Glomerular visceral epithelial cell (primary cell): ENCODE measurements around the gene C1orf174.

Experiments
- DNase-seq: peaks from one replicate; pipeline ENCODE4 v3.0.0-alpha.2; 2016; ENCODE audit errors: extremely low spot score

C1orf174 gene

DNA sequence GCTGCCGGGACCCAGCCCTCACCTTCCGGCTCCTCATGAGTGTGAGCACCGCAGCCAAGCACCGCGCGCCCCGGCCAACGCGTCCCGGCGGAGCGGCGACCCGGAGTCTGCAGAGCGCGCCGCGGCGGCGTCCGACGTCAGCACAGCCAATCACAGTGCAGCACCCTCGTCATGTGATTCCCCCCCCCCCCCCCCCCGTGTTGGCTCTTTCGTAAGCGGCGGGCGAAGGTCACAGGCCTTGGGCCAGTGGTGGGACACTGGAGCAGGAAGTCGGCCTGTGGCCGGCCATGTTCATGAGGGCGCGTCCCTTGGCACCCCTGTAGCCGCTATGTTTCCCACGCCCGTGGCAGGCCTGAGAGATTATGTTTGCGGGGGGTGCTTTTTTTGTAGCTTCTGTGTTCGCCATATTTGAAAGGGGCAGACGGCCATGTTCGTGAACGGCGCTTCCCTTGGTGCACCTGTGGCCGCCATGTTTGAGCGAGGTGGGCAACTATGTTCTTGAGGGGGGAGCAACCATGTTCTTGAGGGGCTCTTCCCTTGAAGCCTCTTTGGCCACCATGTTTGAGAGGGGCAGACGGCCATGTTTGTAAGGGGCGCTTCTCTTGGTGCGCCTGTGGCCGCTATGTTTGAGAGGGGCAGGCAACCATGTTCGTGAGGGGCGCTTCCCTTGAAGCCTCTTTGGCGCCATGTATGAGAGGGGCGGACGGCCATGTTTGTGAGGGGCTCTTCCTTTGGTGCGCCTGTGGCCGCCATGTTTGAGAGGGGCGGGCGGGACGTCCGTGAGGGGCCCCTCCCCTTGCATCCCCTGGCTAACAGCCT, at the start of gene C1orf174:
Gene C1orf174 (minus strand): TSS at position 123 of the 819 bp plus-strand sequence. CDS start 86 bp downstream, at position 37.
- DNase-seq: peak; percentile 99

DNA sequence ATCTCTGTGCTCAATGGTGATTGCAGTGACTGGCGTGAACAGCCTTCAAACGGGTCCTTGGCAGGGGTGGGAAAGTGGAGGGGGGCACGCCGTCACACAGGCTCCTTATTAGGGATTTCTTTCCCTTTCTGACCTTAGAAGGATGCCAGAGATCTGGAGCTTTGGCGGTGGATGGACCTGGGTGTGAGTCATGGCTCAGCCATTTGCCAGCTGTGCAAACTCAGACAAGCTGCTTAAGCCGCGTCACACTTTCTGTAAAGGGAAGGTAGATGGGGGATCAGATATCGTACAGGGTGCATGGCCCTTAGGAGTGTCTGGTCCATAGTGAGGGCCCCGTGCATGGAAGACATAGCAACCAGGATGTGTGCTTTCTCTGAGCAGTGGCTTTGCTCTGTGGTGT, 48.3 kb upstream of the C1orf174 start:
- DNase-seq: peak; percentile 27

DNA sequence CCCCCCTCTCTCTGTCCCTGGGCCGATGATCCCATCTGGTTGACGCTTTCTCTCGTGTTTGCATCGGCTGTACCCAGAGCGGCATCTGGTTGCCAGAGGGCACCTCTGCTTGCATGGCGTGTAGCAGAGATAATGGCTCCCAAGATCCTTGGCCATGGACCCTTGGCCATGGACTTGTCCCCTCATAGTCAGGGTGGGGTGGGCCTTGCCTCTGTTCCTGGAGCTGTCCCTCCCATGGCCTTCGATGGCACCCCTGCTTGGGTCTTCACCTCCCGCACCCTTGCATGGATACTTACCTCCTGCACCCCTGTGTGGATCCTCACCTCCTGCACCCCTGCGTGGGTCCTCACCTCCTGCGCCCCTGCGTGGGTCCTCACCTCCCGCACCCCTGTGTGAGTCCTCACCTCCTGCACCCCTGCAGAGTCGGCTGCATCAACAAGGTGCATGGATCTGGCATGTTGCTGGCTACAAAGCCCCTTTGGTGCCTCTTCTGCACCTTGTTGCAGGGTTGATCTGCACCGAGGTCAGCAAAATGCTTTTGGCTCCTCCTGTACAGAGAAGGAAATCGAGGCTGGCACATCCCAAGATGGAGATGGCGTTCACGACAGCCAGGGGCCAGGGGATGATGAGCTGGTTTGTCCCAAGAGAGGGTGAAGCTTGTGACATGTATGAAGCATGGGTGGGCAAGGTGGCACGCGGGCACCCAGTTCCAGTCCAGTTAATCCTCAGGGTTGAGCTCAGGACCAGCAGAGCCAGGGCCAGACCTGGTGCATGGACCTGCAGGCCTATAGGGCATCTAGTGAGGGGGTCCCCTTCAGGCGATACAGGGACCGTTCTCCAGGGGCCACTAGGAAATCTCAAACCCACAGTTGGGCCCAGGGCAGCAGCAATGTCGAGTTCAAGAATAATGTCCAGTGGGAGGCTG, 46.1 kb upstream of the C1orf174 start:
- DNase-seq: no peak

DNA sequence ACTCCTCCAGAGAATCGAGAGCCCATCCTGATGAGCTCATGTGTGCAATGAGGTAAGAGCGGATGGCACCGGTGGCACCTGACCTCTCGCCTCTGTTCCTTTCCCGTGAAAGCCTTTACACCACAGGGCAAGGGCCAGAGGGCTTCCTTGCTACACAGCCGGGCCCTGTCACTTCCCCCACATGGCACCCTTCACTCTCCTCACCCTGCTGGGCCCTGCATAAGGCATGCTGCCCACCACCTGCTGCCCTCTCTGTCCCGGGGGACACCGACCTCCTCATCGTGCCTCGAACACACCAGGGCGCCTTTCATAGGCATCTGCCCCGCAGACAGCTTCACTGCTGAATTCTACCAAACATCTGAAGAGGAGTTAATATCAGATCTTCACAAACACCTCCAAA, 45.1 kb upstream of the C1orf174 start:
- no peak for DNase-seq

DNA sequence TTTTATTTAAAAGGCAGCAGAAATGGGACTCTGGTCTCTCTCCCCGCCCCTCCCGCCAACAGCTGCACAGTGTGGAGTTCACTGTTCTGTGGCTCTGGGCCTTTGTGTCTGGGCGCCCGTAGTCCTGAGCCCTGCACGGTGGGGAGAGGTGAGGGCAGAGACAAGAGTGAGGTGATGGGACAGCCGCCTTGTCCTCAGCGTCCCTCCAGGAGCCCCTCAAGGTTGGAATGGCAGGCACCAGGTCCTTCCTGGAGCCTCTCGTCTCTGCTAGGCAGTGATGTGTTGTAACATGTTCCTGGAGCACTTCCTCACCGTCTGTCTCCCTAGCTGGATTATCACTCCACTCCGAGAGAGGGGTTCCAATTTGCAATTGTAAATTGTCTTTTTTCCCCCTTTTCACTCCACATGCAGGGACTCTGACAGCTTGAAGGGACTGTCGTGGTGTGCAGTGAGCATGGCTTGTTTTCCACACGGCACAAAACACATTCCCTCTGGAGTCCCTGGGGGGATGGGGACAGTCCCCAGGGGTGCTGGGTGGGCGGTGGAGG, 44.6 kb upstream of the C1orf174 start:
- no peak for DNase-seq

DNA sequence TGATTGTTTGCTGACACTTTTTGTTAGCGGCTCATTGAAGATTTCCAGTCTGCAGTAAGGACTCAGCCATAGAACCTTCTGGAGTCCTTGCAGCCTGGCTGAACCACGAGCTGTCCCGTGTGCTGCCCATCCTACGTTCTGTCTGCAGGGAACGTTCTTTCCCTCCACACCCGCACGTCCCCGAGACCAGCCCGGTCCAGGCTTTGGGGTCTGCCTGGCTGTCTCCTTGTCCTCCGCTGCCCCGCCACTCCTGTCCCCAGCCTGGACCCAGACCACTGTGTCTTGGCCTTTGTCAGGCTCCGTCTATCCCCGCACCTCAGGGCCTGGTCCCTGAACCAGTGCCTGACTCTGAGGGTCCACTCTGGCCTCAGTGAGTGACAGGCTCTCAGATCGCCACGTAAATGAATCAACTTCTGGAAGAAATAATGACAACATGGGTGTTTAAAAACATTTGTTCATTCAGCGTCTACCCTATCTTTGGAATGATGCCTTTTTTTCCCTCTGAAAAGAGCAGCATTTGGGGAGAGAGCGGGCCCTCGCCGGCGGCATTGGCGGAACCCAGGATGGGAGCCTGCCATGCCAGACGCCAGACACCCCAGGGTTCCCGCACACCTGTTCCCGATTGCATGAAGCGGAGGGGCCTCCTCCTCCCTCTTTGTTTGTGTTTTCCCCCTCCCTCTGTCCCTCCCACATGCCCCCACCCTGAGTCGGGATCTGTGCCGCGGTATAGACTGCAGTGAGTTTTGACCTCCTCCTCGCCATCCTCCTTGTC, 43.9 kb upstream of the C1orf174 start:
- DNase-seq: no peak

DNA sequence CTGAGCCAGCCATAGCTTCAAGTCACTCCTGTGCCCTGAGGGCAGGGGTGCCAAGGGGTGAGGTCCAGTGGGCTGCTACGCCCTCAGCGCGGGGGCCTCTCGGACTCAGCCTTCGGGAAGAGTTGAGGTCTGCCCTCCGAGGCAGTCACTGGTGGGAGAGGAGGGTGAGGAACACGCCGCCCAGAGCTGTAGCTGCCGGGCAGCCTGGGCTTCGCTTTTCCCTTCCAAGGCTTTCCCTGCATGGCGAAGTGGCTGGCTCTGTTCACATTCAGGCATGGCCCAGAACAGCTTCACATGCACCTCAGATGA, 43.0 kb upstream of the C1orf174 start:
- DNase-seq: no peak

DNA sequence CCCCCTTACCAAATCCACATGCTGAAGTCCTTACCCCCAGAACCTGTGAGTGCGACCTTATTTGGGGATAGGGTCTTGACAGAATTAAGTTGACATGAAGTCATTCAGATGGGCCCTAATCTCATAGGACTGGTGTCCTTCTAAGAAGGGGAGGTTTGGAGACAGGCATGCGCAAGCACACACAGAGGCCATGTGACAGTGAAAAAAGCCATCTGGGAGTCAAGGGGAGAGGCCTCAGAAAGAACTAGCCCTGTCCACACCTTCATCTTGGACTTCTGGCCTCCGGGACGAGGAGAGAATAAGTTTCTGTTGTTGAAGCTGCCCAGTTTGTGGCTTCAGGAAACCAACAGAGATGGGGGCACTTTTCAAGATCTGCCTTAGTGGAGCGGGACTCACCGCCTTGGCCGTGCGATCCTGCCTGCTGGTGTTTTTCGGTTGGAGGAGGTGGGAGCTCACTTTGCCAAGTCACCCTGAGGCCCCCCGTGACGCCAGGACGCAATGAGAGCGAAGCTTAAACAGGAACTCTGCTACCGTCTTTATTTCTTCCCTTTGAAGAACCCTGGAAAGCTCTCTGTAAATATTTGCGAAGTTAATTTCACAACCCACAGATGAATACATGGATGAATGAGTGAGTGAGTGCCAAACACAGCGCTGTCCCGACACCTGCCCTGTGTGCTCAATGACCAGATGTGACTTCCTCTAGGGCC, 42.5 kb upstream of the C1orf174 start:
- no peak for DNase-seq

DNA sequence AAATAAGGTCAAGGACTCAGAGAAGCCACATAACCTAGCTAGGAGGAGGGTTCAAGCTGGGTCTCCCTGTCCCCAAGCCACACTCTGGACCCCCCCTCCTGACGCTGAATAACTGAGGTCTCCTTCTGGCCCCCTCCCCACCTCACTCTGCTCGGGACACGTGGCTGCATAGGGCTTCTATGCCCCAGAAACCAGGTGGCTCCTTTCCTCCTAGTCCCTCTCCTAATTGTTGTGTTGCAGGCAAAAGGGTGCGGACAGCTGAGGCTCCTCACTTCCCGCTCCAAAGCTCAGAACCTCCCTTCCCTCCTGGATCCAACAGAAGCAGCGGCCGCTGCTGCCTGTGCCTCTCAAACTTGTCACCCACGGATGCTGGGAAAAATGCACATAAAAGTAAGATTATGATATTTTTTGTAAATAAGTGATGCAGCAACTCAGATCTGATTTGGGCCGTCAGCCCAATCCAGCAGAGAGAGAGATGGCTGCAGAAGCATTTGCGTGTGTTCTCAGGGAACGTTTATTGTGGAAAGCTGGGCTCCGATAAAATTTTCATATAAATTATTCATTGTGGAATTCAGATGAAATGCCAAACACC, 40.8 kb upstream of the C1orf174 start:
- no peak for DNase-seq

DNA sequence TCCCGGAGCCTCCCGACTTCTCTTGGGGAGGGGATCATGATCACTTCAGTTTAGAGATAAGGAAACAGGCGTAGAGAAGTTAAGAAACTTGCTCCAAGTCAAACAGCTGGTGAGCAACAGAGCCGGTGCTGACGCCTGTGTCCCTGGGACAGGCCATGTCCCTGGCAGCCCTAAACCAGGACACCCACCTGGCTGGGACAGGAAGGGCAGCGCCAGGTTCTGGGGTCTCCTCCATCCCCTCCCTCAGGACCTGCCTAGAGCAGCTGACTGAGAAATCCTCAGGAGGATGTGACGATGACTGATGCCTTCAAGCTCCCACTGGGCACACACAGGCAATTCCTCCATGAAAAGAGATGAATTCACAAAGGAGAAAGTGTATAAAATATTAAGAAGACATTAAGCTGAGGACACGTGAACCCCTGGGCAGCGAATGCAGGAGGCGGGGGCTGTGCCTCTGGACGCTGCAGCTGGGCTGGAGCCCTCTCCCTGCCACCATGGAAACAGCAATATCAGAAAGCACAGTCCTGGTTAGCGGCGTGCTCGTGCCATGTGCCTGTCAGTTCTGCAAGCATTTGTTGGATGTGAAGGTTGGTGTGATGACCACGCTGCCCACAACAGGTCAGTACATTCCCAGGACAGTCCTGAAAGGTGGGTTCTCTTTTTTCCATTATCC, 40.1 kb upstream of the C1orf174 start:
- DNase-seq: no peak

DNA sequence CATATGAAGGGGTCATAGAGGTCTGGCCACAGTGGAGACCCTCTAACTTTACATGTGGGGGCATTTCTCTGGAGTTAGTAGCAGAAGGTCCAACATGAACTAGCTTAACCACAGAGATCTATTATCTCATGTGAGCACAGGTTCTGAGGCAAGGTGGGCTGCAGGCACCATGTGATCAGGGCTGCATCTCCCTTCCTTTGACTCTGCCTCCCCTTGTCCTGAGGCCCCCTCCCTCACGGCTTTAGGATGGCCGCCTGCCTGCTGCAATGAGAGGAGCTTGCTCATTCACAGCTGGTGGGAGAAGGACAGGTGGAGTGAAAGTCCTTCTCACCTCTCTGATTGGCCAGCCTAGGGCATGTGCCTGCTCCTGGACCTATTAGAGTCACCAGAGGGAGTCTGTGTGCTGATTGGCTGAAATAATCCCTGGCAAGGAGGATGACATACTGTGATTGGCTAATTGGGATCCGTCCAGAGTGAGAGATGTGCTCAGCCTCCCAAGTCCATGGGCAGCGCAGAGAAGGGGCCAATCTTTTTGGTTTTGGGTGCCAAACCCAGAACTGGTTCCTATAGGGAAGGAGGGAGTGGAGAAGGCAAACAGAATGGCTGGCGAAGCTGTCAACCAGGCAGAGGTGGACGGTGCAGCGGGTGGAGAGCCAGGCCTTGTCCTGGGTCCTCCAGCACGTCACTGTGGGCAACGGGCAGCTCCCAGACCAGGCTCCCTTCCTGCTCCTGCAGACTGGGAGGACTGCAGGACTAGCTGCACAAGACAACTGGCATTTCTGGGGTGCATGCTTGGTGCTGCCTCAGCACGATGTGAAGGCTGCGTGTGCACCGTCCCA, 39.4 kb upstream of the C1orf174 start:
- DNase-seq: no peak

DNA sequence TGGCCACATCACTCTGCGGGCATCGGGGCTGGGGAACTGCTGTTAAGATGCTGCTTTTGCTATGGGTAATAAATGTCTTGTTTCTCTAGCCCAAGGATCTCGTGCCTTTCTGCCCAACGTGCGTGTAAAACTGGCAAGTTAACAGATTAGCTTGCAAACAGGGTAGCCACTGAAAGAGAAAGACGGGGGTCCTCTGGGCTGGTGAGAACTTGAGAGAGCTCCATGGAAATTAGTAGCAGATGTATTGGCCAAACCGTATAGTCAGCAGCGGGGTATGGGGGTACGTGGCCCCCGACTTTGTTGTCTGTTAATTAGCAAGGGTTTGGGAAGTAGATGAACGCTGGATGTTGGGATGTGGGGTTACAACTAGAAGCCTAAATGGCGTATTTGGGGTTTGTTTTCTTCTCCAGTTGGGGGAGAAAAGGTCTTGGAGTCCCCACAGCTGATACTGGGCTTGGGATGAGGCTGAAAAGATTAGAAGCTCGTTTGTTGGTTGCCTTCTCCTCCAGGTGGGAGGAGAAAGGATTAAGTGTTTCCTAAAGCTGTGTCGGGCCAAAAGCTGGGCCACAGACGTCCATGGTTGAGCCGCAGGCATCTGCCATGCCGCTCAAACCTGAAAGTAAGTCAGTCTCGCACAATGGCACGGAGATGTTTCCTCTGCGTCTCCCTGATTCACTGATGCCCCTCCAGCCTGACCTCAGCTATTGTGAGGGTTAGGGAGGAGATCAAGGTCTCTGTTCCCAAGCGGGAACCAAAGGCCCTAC, 32.3 kb upstream of the C1orf174 start:
- no peak for DNase-seq

DNA sequence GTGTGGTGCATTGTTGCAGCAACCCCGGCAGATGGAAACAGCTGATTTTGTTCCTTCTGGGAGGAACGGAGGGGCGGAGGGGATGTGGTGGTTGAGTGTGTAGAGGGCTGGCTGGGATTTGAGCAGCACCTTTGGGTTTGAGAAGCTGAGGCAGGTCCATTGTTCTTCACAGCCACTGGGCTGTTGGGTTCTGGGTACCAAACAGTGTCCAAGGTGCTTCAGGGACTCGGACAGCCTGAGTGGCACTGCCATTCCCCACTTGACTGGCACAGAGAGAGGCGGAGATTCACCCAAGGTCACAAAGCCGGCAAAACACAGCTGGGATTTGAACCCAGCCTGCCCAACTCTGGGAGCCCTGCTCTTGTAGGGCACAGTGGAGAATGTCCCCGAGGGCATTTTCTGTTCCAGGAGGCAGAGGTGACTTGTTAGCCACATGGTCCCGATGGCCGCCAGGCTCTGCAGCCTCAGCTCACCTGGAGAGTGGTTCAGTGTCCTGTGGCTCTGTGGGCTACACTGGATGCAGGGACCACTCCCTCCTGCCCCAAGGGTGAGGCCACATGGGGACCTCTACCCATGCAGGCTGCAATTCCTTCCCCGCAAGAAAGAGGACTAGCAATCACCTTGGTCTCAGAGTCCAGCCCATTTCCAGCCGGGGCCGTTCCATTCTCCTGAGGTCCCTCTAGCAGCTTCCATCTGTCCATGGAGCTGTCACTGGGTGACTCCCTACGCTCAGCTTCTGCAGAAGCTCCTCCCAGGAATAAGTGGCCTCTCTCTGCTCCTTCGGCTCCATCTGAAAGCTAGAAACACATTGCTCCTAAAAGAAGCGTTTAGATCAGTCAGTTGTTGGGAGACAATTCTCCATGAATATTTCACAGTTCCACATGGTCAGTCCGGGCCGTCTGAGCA, 31.2 kb upstream of the C1orf174 start:
- DNase-seq: no peak

DNA sequence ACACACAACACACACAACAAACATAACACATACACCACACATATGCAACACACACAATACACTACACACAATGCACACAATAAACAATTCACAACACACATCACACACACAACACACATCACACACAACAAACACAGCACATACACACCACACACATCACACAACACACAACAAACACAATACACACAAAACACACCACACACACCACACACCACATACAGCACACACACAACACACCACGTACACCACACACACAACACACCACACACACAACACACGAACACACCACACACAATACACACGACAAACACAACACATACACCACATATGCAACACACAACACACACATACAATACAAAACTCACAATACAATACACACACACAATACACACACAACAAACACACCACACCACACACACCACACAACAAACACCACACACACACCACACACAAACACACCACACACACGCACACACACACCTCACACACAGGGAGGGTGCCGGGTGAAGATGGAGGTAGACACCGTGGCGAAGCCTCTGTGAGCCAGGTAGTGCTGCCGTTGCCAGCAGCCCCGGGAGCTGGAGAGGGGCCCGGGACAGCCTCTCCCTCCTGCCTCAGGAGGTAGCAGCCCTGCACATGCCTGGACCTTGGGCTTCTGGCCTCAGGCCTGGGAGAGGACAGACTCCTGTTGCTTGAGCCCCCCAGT, 30.4 kb upstream of the C1orf174 start:
- no peak for DNase-seq

DNA sequence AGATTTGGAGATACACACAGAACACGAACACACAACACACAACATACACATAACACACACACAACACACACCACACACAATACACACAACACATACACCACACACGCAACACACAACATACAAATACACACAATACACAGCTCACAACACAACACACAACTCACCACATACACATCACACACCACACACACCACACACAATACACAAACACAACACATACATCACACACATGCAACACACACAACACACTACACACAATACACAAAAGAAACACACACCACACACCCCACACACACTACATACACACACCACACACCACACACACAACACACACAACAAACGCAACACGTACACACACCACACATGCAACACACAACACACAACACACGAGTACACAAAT, 29.1 kb upstream of the C1orf174 start:
- DNase-seq: no peak

DNA sequence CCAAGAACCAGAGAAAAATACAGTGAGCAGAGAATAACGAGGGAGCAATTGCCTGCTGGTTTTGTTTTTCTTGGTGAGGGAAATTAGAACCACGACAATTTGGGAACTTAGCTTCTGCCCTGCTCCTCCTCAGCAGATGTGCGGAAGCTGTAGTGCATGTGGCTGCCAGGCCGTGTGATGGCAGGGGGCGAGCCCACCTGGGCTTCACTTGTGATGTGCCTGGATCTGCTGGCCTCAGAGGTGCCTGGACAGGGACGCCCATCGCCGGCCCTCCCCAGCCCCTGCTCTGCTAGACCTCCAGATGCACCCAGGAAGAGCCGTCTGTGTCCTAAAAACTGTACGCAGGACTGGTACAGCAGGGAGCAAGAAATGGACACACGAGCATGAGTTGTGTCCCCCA, 28.5 kb upstream of the C1orf174 start:
- no peak for DNase-seq

DNA sequence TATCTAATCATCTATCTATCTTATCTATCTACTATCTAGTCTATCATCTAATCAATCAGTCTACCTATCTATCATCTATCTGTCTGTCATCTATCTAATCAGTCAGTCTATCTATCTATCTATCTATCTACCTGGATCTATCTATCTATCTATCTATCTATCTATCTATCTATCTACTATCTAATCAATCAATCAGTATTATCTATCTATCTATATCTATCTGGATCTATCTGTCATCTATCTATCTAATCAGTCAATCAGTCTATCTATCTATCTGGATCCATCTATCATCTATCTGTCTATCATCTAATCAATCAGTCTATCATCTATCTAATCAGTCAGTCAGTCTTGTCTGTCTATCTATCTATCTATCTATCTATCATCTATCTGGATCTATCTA, 26.9 kb upstream of the C1orf174 start:
- no peak for DNase-seq
